ENCODE results near the gene IL1A.

The IL1A gene

GRCh38 chr2:112724591-112725525 is 59.4 kb downstream of the IL1A start:
- DNase-seq: no peak

GRCh38 chr2:112723995-112724394 is 60.3 kb downstream of the IL1A start:
- no peak for DNase-seq
